GM12892 (cell line): Measurements from ENCODE around the gene SOX11.

Experiments used
- POLR2A ChIP-seq: IDR thresholded peaks from 2 replicates; pipeline ENCODE4 v1.6.1; 2011; ENCODE audit warnings: low read depth, low read length, control low read depth
- POLR2AphosphoS5 ChIP-seq: IDR thresholded peaks from 2 replicates; pipeline ENCODE4 v1.6.1; 2011; ENCODE audit warnings: low read depth, low read length, control low read depth
- TAF1 ChIP-seq: IDR thresholded peaks from 2 replicates; pipeline ENCODE4 v1.6.1; 2011; ENCODE audit warnings: low read depth, mild to moderate bottlenecking, control low read depth, low read length, borderline replicate concordance

GRCh38 chr2:5742126-5742525 is 49.9 kb downstream of the SOX11 start:
- TF ChIP-seq POLR2A (no peak), POLR2AphosphoS5 (no peak), TAF1 (no peak)
